Kidney (tissue), 14 donors: Measurements from ENCODE around the gene EGFR. TPM values are rescaled to one million over a fixed set of nuclear protein-coding genes. Genes with fewer than 3 reads are reported as not detected.
A peak's percentile ranks its signal among the peaks of the same experiment; 100 is the strongest.

Experiments used
- DNase-seq, 5 donors: peaks; one replicate each; pipeline ENCODE4 v3.0.0-alpha.2; 2013 to 2020
- FAIRE-seq: peaks from 2 replicates; lab custom pipeline; 2012; peaks lifted over from hg19 to GRCh38; lab: Jason Lieb, UNC
- H3K27ac ChIP-seq, 2 donors: one replicate each; pipeline ENCODE4 v1.7.0; 2013; ENCODE audit warnings: low read depth in 2 of 2, low read length in 2 of 2, inconsistent platforms in 1 of 2
- H3K27me3 ChIP-seq: one replicate; pipeline ENCODE4 v1.7.1; 2013; ENCODE audit warnings: low read length, inconsistent platforms; ENCODE audit not compliant: control insufficient read depth, insufficient read depth
- H3K36me3 ChIP-seq, 3 donors: one replicate each; pipeline versions ENCODE4 v1.7.0 to v1.7.1; 2013; ENCODE audit warnings: low read length in 3 of 3, control low read depth in 1 of 3, inconsistent platforms in 1 of 3; ENCODE audit not compliant: insufficient read depth in 3 of 3, control insufficient read depth in 2 of 3
- H3K4me1 ChIP-seq, 3 donors: one replicate each; pipeline versions ENCODE4 v1.7.0 to v1.7.1; 2013; ENCODE audit warnings: low read length in 3 of 3, inconsistent platforms in 1 of 3, low read depth in 1 of 3; ENCODE audit not compliant: control insufficient read depth in 2 of 3, insufficient read depth in 2 of 3
- H3K4me3 ChIP-seq, 3 donors: one replicate each; pipeline versions ENCODE4 v1.7.0 to v1.8.1; 2013; ENCODE audit warnings: low read length in 3 of 3, control low read depth in 1 of 3, inconsistent platforms in 1 of 3
- H3K9ac ChIP-seq, 3 donors: one replicate each; pipeline versions ENCODE4 v1.7.0 to v1.7.1; 2013; ENCODE audit warnings: low read length in 3 of 3, control low read depth in 1 of 3, inconsistent platforms in 1 of 3
- H3K9me3 ChIP-seq, 3 donors: one replicate each; pipeline versions ENCODE4 v1.7.0 to v1.7.1; 2013; ENCODE audit warnings: low read length in 3 of 3, control low read depth in 1 of 3, inconsistent platforms in 1 of 3; ENCODE audit not compliant: control insufficient read depth in 2 of 3, insufficient read depth in 1 of 3
- intact Hi-C: fragments of 100-400 bp; cut with DNase I; formaldehyde crosslinking; loops from one replicate; pipeline ENCODE4 v1.11.1; 2022
- polyA plus RNA-seq: library from polyadenylated mRNA; stranded (reverse); fragments of 350-450 nt; fragmentation: Illumina TruSeq; extraction: RNeasy Lipid Tissue Mini Kit (QIAGEN cat#74804); gene quantifications from one replicate; pipeline ENCODE4 v1.2.3, GENCODE V29; 2014; ENCODE audit warnings: low read depth, low replicate concordance; ENCODE audit not compliant: insufficient read depth
- total RNA-seq: library from RNA; stranded (reverse); fragmentation: NEBNext Ultra II Directional; extraction: Animal tissue kit (Norgen Biotek cat#: 25700); gene quantifications from one replicate; pipeline ENCODE4 v1.2.1, GENCODE V29; 2021
- TF ChIP-seq, protein P1 (sequence below): IDR thresholded peaks from 3 replicates; pipeline ENCODE4 v1.5.1; 2012; ENCODE audit warnings: mild to moderate bottlenecking, moderate library complexity, borderline replicate concordance; ENCODE audit not compliant: insufficient read depth; ENCODE audit errors: extremely low read depth
- donor health status: control.
- donor health status: control.
- donor health status: control.
- donor health status: control.
- donor health status: control.
- donor health status: DM: yes; HTN: yes; CAD: no.
- donor health status: Normal renal cell carcinoma (clear cell type).

Gene EGFR
- total and polyA plus RNA-seq, 2 donors from 2014 or later: 5.9 to 61.3 TPM

DNA sequence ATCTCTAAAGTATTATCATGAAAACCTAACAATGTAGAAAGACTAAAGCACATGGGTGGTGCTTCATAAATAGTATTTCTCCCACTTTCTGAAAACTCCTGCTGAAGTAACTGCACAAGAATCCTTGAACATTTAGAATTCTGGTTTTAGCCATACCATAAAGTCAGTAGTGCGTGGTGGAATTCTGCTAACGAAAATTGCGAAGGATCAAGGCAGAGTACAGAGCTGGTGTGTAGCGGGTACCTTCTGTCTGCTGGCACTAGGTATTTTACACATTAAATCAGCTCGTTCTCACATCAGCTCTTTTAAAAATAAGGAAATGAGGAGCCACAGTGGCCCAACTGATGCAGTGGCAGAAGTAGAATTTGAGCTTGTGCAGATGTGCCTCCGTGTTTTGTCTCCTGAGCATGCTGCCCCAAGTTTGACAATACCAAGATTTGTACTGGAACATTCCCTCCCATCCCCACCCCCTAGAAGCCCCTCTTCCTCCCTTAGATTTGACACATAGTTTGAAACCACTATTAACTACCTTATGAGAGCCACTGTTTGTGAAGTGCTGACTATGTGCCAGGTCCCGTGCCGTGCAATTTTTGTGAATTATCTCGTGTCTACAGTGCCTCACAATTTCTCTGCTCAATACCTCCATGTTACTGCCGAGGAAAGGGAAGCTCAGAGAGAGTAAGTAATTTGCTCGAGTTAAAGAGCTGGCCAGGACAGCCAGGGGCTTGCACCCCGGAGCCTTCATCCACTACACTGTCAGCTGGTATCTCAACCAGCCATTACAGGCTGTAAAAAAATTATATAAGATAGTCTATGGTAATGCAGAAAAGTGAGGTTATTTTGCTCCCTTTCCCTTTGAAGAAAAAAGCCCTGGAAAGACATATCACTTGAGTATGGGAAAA lies 66.9 kb downstream of the EGFR start:
- TF ChIP-seq, protein P1, sequence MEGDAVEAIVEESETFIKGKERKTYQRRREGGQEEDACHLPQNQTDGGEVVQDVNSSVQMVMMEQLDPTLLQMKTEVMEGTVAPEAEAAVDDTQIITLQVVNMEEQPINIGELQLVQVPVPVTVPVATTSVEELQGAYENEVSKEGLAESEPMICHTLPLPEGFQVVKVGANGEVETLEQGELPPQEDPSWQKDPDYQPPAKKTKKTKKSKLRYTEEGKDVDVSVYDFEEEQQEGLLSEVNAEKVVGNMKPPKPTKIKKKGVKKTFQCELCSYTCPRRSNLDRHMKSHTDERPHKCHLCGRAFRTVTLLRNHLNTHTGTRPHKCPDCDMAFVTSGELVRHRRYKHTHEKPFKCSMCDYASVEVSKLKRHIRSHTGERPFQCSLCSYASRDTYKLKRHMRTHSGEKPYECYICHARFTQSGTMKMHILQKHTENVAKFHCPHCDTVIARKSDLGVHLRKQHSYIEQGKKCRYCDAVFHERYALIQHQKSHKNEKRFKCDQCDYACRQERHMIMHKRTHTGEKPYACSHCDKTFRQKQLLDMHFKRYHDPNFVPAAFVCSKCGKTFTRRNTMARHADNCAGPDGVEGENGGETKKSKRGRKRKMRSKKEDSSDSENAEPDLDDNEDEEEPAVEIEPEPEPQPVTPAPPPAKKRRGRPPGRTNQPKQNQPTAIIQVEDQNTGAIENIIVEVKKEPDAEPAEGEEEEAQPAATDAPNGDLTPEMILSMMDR: no peak
- Histone ChIP-seq H3K27ac (no peak overlapping the region), H3K9ac (no peak overlapping the region), H3K4me1 (peaks cover 14 to 33% (median 30%) of the 10 kb centered on the region in 3 donors), H3K36me3 (no peaks in the 10 kb centered on the region), H3K9me3 (no peaks in the 10 kb centered on the region), H3K27me3 (no peaks in the 10 kb centered on the region), H3K4me3 (no peak overlapping the region)
- intact Hi-C loops: no loop called here
- peak in 1 of 5 donors; percentile 42 for DNase-seq
- FAIRE-seq: no peak

DNA sequence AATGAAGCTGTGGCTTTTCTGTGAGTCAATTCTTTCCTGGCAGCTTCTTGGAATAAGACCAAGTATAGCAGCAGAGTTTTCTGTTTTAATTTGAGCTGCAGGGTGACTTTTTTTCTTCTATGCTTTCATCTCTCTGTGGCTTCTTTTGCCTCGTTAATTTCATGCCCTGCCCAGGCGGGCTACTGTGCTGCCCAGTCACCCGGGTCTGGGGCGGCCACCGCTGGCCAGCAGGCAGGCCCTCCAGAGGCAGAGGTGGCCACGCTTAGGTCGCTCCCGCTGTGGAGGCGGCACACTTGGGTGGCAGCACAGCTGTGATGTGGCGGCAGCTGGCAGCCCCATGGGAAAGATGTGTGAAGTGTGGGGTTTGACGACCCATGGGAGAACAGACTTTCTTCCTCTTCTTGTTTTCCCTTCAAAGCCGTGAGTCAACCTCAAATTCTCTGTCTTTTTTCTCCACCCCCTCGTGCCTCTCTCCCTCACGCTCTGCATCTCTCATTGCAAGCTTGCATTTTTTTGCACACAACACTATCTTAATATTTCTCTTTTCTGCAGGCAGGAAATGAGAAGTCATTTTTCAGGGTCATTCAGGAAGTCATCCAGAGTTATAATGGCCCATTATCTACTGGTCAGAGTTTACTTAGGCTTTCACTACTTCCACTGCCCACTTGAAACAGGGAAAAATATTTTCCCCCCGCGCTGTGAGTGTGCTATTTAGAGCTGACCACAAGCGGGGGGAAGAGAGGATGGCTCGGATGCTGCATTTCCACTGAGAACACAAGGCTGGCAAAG lies 67.8 kb downstream of the EGFR start:
- no peaks in the 10 kb centered on the region for H3K9me3 ChIP-seq
- peak overlapping the region; percentile 29 to 39 for H3K27ac ChIP-seq
- peaks cover 14 to 36% (median 27%) of the 10 kb centered on the region in 3 donors for H3K4me1 ChIP-seq
- no peaks in the 10 kb centered on the region for H3K36me3 ChIP-seq
- DNase-seq (peak; percentile 73 to 92 (median 86)), FAIRE-seq (no peak)
- intact Hi-C loops: no loop called here
- H3K4me3 ChIP-seq: peak overlapping the region in 1 of 3 donors; percentile 14
- TF ChIP-seq, protein P1: no peak
- no peak overlapping the region for H3K9ac ChIP-seq
- H3K27me3 ChIP-seq: no peaks in the 10 kb centered on the region

DNA sequence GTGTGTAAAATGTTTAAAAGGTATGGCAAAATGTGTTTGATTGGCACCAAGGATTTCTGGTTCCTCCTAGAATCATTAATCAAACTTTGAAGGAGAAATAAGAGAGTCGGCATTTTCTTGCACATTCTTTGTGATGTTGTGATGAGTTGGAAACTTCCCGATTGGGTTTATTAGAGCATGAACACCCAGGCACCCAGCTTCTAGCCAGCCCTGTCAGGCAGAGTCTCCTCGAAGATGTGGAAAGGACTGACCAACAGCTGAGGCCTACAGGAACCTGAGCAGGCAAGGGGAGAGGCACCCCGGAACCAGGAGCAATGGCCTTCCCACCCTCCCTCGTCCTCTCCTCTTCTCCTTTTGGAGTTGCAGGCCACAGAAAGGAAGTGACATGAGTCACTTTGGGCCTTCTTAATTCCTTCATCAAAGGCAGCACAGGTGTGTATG lies 68.7 kb downstream of the EGFR start:
- DNase-seq (no peak), FAIRE-seq (no peak)
- TF ChIP-seq, protein P1: no peak
- intact Hi-C loops: no loop called here
- Histone ChIP-seq H3K4me1 (peaks cover 18 to 42% (median 32%) of the 10 kb centered on the region in 3 donors), H3K9me3 (no peaks in the 10 kb centered on the region), H3K4me3 (no peak overlapping the region), H3K9ac (no peak overlapping the region), H3K27ac (peak overlapping the region in 1 of 2 donors; percentile 32), H3K27me3 (no peaks in the 10 kb centered on the region), H3K36me3 (no peaks in the 10 kb centered on the region)
